ENCODE measurements around the gene DACT3. TPM values are rescaled to one million over a fixed set of nuclear protein-coding genes. Genes with fewer than 3 reads are reported as not detected.
A peak's percentile ranks its signal among the peaks of the same experiment; 100 is the strongest.

DACT3 gene
- total RNA-seq, 4 donors from 2014 or later = 0.68 to 1.8 (median 1.2) TPM

GRCh38 chr19:46644720-46645119, 16.3 kb downstream of the DACT3 start:
- H3K4me1 ChIP-seq = peaks cover 4% of the 10 kb centered on the region
- peaks cover 31% of the 10 kb centered on the region for H3K27me3 ChIP-seq
- H3K4me3 ChIP-seq = no peak overlapping the region
- no peaks in the 10 kb centered on the region for H3K9me3 ChIP-seq
- no peak overlapping the region for H3K27ac ChIP-seq
- no peaks in the 10 kb centered on the region for H3K36me3 ChIP-seq
- DNase-seq (ENCODE audit: low spot score in 2 of 2) = no peak
- 55% methylated on average over 3 of the region's 3 CpGs for WGBS
- TF ChIP-seq CTCF (IDR thresholded peaks at IDR 0.05) (no peak), POLR2A (IDR thresholded peaks at IDR 0.05) (no peak), EP300 (IDR thresholded peaks at IDR 0.05) (no peak), POLR2AphosphoS5 (IDR thresholded peaks at IDR 0.05) (no peak)

- peaks cover 24% of the 10 kb centered on the region for H3K4me1 ChIP-seq
- DNase-seq (ENCODE audit: low spot score in 2 of 2) = no peak
- WGBS = 90% methylated on average over 2 of the region's 2 CpGs
- no peaks in the 10 kb centered on the region for H3K9me3 ChIP-seq
- H3K27me3 ChIP-seq = peaks cover 8% of the 10 kb centered on the region
- H3K4me3 ChIP-seq = no peak overlapping the region
- no peak for TF ChIP-seq CTCF (IDR thresholded peaks at IDR 0.05)
- no peak for TF ChIP-seq POLR2A (IDR thresholded peaks at IDR 0.05)
- no peak for TF ChIP-seq EP300 (IDR thresholded peaks at IDR 0.05)
- no peak for TF ChIP-seq POLR2AphosphoS5 (IDR thresholded peaks at IDR 0.05)
- no peaks in the 10 kb centered on the region for H3K36me3 ChIP-seq
- H3K27ac ChIP-seq = no peak overlapping the region
These were observed 20.3 kb downstream of the DACT3 start for GRCh38 chr19:46640656-46641055.

- 16% methylated on average over 19 of the region's 49 CpGs for WGBS
- DNase-seq (ENCODE audit: low spot score in 2 of 2) = peak in 1 of 2 donors; percentile 78
- peaks cover 29% of the 10 kb centered on the region for H3K4me1 ChIP-seq
- no peaks in the 10 kb centered on the region for H3K36me3 ChIP-seq
- peaks cover 14% of the 10 kb centered on the region for H3K27me3 ChIP-seq
- H3K4me3 ChIP-seq = peak overlapping the region; percentile 49
- H3K9me3 ChIP-seq = no peaks in the 10 kb centered on the region
- peak overlapping the region; percentile 61 for H3K27ac ChIP-seq
- TF ChIP-seq CTCF (IDR thresholded peaks at IDR 0.05) = no peak
These were observed 21.4 kb downstream of the DACT3 start for GRCh38 chr19:46639358-46640182.

GRCh38 chr19:46637224-46637623, 23.8 kb downstream of the DACT3 start:
- no peak overlapping the region for H3K4me3 ChIP-seq
- H3K27me3 ChIP-seq = peaks cover 21% of the 10 kb centered on the region
- H3K4me1 ChIP-seq = peaks cover 48% of the 10 kb centered on the region
- WGBS = 83% methylated on average over 14 of the region's 14 CpGs
- DNase-seq (ENCODE audit: low spot score in 2 of 2) = no peak
- H3K36me3 ChIP-seq = no peaks in the 10 kb centered on the region
- TF ChIP-seq EP300 (IDR thresholded peaks at IDR 0.05) (no peak), POLR2A (IDR thresholded peaks at IDR 0.05) (no peak), POLR2AphosphoS5 (IDR thresholded peaks at IDR 0.05) (no peak), CTCF (IDR thresholded peaks at IDR 0.05) (no peak)
- H3K9me3 ChIP-seq = no peaks in the 10 kb centered on the region
- H3K27ac ChIP-seq = no peak overlapping the region

- H3K27me3 ChIP-seq = peaks cover 21% of the 10 kb centered on the region
- 27% methylated on average over 31 of the region's 34 CpGs for WGBS
- H3K4me1 ChIP-seq = peaks cover 57% of the 10 kb centered on the region
- TF ChIP-seq EP300 (IDR thresholded peaks at IDR 0.05) = no peak
- no peak for TF ChIP-seq POLR2AphosphoS5 (IDR thresholded peaks at IDR 0.05)
- no peak for TF ChIP-seq CTCF (IDR thresholded peaks at IDR 0.05)
- TF ChIP-seq POLR2A (IDR thresholded peaks at IDR 0.05) = no peak
- no peaks in the 10 kb centered on the region for H3K9me3 ChIP-seq
- H3K36me3 ChIP-seq = no peaks in the 10 kb centered on the region
- no peak for DNase-seq (ENCODE audit: low spot score in 2 of 2)
- no peak within 1 kb of the TSS for H3K27ac ChIP-seq
- no peak within 1 kb of the TSS for H3K4me3 ChIP-seq
These were observed 24.8 kb downstream of the DACT3 start, which contains the start of gene GNG8 for GRCh38 chr19:46635920-46636761. GNG8 (minus strand) TSS chr19:46636202; CDS start chr19:46634682, 1,520 bp downstream.

Measured in suprapubic skin (tissue), 4 donors.